ENCODE results near the gene DOCK10. TPM values are rescaled to one million over a fixed set of nuclear protein-coding genes. Genes with fewer than 3 reads are reported as not detected.

The DOCK10 gene
- total and polyA plus RNA-seq, 9 of the 15 experiments (the other 6 are each of a cell fraction or from before 2014, with no cell fraction given), result 0.01 to 0.87 (median 0.18) TPM

GRCh38 chr2:224871813-224872212 lies 170.5 kb downstream of the DOCK10 start:
- ChIA-PET POLR2A (no interaction called here), CTCF (ENCODE audit: low intra/inter-chr PET ratio) (no interaction called here)
- Histone ChIP-seq H3K9ac (ENCODE audit: insufficient read depth in 1 of 2, low read depth in 2 of 2, low read length in 2 of 2) (no peak overlapping the region), H4K20me1 (replicated peaks; ENCODE audit: control insufficient read depth, insufficient read depth, low read length) (no peaks in the 10 kb centered on the region), H3K79me2 (ENCODE audit: control insufficient read depth, insufficient read depth, low read length) (no peaks in the 10 kb centered on the region), H3K9me1 (ENCODE audit: control insufficient read depth, insufficient read depth, low read length) (no peaks in the 10 kb centered on the region), H3K27me3 (ENCODE audit: control insufficient read depth in 2 of 2, insufficient read depth in 2 of 2, low read length in 2 of 2) (no peaks in the 10 kb centered on the region), H3K4me2 (ENCODE audit: insufficient read depth, low read length) (no peak overlapping the region), H3K36me3 (ENCODE audit: control insufficient read depth, insufficient read depth, low read length) (no peaks in the 10 kb centered on the region), H3K9me3 (replicated peaks; ENCODE audit: control insufficient read depth, insufficient read depth, low read depth, low read length) (no peaks in the 10 kb centered on the region), H3K4me3 (no peak overlapping the region), H3K4me1 (replicated peaks in 1 of 2; ENCODE audit: control insufficient read depth in 2 of 2, insufficient read depth in 2 of 2, low read length in 2 of 2) (no peaks in the 10 kb centered on the region), H2AFZ (ENCODE audit: low read depth, low read length) (no peak overlapping the region), H3K27ac (ENCODE audit: extremely low read depth, low read depth, low read length) (no peak overlapping the region)
- intact Hi-C loops (cut with micrococcal nuclease), result no loop called here
- in situ Hi-C loops (cut with MboI), result no loop called here
- no peak for FAIRE-seq
- no TSS peak for BruUV-seq (replicated peaks)
- no peak for DNase-seq (ENCODE audit: extremely low read depth in 1 of 4, low spot score in 3 of 4)
- no peak for TF ChIP-seq ARID2 (IDR thresholded peaks at IDR 0.05)
- TF ChIP-seq E2F1 (CRISPR knock-in tag; IDR thresholded peaks at IDR 0.05), result no peak
- no peak for TF ChIP-seq CTCFL (IDR thresholded peaks at IDR 0.05; ENCODE audit: borderline replicate concordance, insufficient read depth, low read depth, low read length, poor library complexity, severe bottlenecking)
- no peak for TF ChIP-seq CREM (IDR thresholded peaks at IDR 0.05; ENCODE audit: low read depth)
- TF ChIP-seq TRIM24 (IDR thresholded peaks at IDR 0.05), result no peak
- no peak for TF ChIP-seq JUND (IDR thresholded peaks at IDR 0.05; ENCODE audit: borderline replicate concordance, low read depth, low read length)
- TF ChIP-seq JUND (tag; IDR thresholded peaks at IDR 0.05; ENCODE audit: borderline replicate concordance, low read depth, low read length), result no peak
- no peak for TF ChIP-seq FOXK1 (CRISPR knock-in tag; IDR thresholded peaks at IDR 0.05; ENCODE audit: borderline replicate concordance)
- TF ChIP-seq ZNF165 (CRISPR knock-in tag; IDR thresholded peaks at IDR 0.05; ENCODE audit: borderline replicate concordance), result no peak
- ATAC-seq, result no peak
- WGBS (ENCODE audit: insufficient coverage, low coverage, missing lambda C conversion rate), result 0% methylated on average over 1 of the region's 1 CpG

All from K562 (cell line).